HG02981 (cell line): Measurements from ENCODE around the gene HGD.
"Not testable (repeated sequence)": the region's sequence is repeated elsewhere in the genome, so short reads cannot be mapped to it uniquely, and the experiment has no call there.

ENCODE experiments used
- ATAC-seq: cut with Tn5 transposase; IDR thresholded peaks from one replicate; pipeline ENCODE4 v1.9.1; 2021; ENCODE audit warnings: mild to moderate bottlenecking, moderate library complexity; ENCODE audit not compliant: unreplicated experiment

The HGD gene

GRCh38 chr3:120641696-120642246 is 40.3 kb downstream of the HGD start:
- no peak for ATAC-seq

DNA sequence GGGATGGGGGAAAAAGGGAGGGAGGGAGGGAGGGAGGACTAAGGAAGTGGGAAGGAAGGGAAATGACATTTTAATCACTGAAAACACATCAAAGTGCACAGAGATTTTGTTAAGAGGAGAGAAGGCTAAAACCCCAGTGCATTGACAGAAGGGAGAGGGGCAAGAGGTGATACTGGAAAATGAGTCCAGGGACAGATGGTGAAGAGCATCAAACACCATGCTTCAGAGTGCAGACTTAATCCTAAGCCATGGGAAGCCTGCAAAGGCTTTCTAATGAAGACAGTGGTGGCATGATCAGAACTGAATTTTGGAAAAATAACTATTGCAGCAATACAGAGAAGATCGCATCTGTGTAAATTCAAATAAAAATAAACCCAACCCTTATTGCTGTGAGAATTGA is 41.8 kb downstream of the HGD start:
- ATAC-seq, result no peak

- ATAC-seq, result not testable (repeated sequence)
Observed at GRCh38 chr3:120638820-120639219, 43.2 kb downstream of the HGD start.

DNA sequence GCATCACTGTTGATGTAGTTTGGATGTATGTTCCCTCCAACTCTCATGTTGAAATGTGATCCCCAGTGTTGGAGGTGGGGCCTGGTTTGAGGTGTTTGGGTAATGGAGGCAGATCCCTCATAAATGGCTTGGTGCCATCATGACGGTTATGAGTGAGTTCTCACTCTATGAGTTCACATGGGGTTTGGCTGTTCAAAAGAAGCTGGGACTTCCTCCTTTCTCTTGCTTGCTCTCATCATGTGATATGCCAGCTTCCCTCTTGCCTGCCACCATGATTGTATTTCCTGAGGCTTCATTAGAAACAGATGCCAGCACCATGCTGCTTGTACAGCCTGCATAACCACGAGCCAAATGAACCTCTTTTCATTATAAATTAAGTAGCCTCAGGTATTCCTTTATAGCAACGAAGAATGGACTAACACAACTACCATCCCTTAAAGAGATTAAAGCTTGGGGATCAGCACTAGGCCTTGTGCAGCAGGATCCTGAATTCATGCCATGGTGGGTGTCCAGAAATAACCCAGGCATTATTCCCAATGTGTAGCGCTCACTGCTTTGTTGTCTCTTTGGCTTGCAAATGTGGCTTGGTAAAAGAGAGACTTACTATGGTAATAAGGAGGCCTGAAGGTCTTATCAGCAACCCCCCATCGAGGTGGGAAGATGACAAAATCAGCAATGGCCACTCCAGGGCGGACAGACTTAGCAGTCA is 44.0 kb downstream of the HGD start:
- ATAC-seq, result no peak

DNA sequence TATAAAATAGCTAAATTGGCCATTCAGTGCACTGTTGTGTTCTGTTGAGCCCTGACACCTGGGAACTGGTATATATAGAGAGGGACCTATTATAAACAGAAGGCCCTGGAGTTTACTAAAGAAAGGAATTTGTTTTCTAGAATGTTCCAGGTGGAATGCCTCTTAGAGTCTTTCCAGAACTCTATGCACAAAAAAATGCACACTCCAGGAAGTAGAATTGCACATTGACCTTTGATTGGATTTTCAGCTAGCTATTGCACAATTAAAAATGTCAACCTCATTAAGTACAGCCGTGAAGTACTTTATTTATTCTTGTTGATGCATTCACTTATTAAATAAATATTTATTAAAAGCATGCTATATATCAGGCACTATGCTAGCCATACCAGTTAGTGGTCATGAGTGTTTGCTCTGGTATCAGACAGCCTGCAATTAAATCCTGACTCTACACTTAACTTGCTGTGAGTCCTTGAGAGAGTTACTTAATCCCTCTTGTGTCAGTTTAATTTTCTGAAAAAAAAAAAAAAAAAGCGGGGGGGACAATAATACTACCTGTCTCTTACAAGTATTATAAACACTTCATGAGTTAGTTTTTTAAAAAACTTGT is 45.1 kb downstream of the HGD start:
- no peak for ATAC-seq

DNA sequence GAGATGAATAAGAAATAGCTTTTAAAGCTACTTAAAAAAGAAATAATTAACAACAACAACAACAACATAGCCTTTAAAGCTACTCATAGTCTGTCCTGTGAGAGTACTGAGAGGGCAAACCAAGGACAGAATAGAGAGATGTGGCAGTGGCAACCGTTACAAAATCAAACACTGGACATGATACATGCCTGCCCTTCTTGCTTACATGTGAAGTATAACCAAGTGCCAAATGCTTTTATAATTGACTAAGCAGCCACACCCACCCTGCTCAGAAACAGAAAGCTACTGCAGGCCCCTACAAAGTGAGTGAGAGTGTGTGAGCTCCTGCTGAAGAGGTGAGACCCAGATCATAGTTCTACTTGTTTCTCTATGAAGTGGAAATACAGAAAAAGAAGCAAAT is 47.5 kb downstream of the HGD start:
- no peak for ATAC-seq

DNA sequence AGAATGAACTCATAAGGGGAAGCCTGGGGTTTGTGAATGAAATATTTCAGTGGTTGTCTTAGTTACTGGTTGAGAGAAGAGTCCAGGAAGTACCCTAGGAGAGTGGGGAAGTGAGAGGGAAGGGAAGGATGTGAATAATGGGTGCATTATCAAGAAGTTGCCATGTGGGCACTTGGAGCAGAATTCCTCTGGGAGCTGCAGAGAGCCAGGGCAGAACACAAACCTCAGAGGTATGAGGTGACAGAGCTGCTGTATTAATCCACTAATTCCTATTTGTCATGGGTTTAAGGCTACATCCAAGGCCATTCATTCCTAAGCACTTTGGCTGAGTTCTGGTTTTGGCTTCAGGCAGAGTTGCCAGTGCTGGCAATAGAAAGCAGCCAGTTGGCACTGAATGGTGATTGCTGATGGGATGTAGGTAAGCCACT is 56.9 kb downstream of the HGD start:
- ATAC-seq, result no peak

- no peak for ATAC-seq
Observed at GRCh38 chr3:120623727-120624093, 58.3 kb downstream of the HGD start.

DNA sequence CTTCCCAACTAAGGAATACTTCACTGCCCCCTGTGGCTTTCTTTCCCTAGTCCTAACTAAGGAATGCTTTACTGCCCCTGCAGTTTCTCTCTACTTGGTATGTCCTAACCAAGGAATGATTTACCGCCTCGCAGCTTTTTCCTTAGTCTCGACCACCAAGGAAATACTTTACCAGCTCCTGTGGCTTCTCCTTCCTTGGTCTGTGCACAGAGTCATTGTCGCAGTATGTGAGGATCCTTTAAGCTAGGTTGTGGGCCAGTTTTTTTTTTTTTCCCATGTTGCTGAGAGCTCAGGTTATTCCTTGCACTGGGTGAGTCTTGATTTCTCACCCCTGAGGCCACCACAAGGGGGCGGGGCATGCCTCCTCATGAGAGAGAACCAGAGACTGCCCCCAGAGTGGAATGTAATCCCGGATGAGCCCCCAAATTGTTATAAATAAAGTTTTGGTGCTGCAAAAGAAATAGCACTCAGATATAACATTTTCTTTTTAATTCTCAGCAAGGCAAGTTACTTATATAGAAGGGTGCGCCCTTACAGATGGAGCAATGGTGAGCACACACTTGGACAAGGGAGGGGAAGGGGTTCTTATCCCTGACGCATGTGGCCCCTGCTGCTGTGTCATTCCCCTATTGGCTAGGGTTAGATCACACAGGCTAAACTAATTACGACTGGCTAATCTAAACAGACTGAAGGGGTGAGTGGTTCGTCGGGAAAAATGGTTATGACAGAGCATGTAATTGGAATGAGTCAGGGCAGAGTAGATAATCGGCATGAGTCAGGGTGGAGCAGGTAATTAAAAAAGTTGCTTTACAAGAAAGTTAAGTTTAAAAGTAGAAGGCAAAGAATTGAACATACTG is 58.9 kb downstream of the HGD start:
- ATAC-seq, result no peak

DNA sequence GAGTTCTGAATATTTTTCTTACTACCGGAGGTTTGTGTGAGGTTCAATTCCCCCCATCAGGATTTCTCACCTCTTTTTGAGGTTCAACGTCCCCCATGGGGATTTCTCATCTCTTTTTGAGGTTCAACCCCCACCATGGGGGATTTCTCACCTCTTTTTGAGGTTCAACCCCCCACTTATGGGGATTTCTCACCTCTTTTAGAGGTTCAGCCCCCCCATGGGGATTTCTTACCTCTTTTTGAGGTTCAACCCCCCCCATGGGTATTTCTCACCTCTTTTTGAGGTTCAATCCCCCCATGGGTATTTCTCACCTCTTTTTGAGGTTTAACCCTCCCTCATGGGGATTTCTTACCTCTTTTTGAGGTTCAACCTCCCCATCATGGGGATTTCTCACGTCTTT is 59.6 kb downstream of the HGD start:
- ATAC-seq, result no peak

DNA sequence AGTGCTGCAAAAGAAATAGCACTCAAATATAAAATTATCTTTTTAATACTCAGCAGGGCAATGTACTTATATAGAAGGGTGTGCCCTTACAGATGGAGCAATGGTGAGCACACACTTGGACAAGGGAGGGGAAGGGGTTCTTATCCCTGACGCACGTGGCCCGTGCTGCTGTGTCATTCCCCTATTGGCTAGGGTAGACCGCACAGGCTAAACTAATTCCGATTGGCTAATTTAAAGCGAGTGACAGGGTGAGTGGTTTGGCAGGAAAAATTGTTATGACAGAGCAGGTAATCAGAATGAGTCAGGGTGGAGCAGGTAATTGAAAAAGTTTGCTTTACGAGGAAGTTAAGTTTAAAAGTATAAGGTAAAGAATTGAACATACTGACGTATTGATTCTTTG is 65.3 kb downstream of the HGD start:
- not testable (repeated sequence) for ATAC-seq

- no peak for ATAC-seq
Observed at GRCh38 chr3:120615847-120616609, 66.0 kb downstream of the HGD start.

- ATAC-seq, result no peak
Observed at GRCh38 chr3:120614765-120615164, 67.3 kb downstream of the HGD start.

DNA sequence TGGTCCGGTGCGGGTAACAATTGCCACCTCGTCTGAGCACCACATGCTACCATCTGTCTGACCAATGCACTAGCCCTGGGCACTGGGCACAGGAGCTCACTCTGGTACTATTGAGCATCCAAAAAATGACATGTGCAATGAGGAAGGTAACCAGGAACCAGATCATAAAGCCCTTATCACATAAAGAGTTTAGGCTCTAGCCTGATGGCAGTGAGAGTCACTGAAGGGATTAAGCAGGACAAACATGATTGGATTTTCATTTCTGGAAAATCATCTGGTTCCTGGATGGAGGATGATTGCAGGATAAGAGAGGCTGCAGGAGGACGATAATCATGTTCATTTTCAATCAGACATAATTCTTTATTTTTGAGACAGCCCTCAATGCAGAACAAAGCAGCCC is 73.5 kb downstream of the HGD start:
- ATAC-seq, result no peak

DNA sequence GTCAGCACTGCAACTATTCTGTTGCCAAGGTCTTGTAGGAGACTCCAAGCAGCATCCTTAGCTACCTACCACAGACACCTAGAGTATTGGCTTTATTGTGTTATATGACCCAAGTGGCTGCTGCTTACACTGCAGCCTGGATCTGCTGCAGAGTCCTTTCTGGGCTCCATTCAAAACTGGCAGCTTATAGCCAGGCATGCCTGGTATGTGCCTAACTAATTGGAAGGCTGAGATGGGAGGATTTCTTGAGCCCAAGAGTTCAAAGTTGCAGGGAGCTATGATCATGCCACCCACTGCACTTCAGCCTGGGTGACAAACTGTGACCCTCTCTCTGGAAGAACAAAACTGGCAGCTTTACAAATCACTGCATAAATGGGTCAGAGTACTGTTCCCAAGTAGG is 77.3 kb downstream of the HGD start:
- no peak for ATAC-seq

- no peak for ATAC-seq
Observed at GRCh38 chr3:120604382-120604781, 77.7 kb downstream of the HGD start.

DNA sequence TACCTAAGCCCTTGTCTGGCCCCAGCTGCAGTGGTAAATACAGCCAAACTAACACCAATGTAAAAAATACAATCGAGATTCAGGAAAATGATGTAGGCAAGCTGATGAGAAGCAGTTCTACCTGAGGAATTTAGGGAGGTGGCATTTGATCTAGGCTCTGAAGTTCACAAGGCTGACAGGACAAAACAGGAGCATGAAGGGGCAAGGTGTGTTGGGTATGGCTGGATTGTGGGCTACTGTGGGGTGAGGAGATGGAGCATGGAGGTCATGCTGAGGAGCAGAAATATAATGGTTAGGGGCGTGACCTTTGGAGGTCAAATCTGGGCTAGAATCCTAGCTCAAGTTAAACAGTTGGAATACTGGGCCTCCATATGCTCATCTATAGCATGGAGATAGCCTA is 79.4 kb downstream of the HGD start:
- ATAC-seq, result no peak

GRCh38 chr3:120601554-120601953 is 80.5 kb downstream of the HGD start:
- ATAC-seq, result no peak

DNA sequence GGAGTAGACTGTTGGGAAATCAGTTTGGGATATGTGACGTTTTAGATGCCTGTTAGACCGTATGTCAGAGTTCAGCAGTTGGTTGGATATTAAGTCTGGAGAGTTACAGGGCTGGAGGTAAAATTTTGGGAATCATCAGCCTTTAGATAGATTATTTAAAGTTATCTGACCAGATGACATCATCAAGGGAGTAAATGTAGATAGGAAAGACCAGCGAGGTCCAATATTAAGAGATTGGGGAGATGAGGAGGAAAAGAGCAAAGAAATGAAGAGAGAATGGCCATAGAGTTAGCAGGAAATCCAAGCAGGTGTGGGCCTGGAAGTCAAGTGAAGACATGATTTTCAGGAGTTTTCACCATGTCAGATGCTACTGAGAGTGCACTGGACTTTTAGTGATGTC is 82.8 kb downstream of the HGD start:
- no peak for ATAC-seq

DNA sequence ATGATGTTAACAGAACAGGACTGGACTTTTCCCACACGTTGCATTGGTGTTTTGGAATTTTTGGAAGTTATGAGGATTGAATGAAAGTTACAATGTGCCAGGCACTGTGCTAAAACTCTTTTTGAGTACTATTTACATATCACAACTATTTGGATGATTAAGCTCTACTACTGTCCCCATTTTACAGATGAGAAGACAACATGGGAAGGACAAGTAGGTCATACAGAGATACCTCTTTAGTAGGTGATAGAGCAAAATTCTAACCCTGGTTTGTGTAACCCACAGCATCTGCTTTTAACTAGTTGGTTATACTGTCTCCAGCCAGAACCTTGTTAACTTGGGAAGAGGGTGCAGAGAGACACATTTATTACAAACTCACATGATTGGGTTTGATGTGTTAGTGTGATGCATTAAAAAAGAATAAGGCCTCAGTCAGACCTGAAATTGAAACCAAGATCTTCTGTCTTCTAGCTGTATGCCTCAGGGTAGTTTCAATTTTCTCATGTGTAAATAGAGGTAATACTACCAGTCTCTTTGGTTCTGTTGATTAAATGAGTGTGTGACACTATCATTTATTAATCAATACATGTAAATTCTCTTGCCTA is 84.5 kb downstream of the HGD start:
- peak; percentile 40 for ATAC-seq

- ATAC-seq, result no peak
Observed at GRCh38 chr3:120596853-120597223, 85.2 kb downstream of the HGD start.
